ENCODE results near the gene NYAP2.

- TF ChIP-seq CTCF (IDR thresholded peaks at IDR 0.05) (no peak), EZH2 (IDR thresholded peaks at IDR 0.05) (no peak)
Measured at GRCh38 chr2:225637259-225637658, 237.7 kb downstream of the NYAP2 start.
